IPS-18c (cell line): ENCODE results near the gene SGSM2.

Experiments used
- H3K4me3 ChIP-seq: 2 replicates; pipeline ENCODE4 v1.7.0; 2013; ENCODE audit warnings: low read depth, mild to moderate bottlenecking, low read length, moderate library complexity; ENCODE audit not compliant: insufficient read depth
- H3K9me3 ChIP-seq: one replicate; pipeline ENCODE4 v1.6.1; 2013; ENCODE audit warnings: mild to moderate bottlenecking, low read length, moderate library complexity; ENCODE audit not compliant: control insufficient read depth, insufficient read depth

Gene SGSM2

DNA sequence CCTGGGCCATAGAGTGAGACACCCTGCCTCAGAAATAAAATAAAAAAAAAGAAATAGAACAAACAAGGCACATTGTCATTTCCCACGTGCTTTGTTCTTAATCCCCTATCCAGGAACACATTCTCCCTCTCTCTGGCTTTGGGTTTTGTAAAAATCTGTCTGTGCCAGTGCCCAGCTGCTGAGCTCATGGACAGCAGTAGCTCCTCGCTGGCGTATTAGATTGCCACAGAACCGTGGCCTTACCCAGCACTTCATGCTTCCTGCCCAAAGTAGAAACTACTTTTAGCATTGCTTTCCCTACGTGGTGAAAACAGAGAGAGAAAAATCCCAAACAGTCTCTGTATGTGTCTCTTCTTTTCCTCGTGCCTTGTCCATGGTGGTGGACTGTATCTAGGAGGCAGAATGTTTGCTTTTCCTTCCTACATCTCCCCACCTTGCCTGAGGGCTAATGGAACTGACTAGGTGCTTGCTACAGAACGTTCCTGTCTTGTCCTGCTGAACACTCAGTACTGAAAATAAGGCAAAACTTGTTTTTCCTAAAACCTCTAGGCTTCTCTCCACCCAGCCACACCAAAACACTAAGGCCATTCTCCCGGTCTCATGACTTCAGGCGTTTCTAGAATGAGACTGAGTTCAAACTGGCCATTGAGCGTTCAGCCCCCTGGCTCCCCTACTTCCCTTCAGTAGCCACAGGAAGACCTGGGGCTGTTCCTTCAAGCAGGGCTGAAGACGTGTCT lies 37.4 kb downstream of the SGSM2 start:
- Histone ChIP-seq H3K9me3 (no peaks in the 10 kb centered on the region), H3K4me3 (no peak overlapping the region)

DNA sequence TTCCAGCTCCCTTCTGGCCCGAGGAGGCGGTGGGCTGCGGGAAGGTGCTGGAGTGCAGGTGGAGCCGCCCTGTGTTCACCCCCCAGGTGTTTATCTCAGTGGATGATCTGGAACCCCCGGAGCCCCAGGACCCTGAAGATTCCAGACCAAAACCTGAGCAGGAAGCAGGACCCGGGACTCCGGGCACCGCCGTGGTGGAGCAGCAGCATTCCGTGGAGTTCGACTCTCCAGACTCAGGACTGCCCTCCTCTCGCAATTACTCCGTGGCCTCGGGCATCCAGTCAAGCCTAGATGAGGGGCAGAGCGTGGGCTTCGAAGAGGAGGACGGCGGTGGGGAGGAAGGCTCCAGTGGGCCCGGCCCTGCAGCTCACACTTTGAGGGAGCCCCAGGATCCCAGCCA lies 38.1 kb downstream of the SGSM2 start:
- Histone ChIP-seq H3K9me3 (no peaks in the 10 kb centered on the region), H3K4me3 (no peak overlapping the region; the same call in 1 of the 2 replicates)

DNA sequence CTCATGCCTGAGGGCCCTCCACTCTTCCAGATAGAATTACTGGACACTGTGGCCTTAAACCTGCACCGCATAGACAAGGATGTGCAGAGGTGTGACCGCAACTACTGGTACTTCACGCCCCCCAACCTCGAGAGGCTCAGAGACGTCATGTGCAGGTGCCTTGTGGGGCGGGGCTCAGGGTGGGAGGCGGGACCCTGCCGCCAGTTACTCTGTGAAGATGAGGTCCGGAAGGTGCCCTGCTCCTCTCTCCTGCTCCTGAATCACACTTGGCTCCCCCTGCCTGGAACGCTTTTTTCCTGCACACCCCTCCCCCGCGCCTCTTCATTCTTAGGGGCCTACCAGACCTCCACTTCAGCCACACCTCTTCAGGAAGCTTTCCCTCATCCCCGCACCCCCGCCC lies 38.8 kb downstream of the SGSM2 start:
- no peak overlapping the region for H3K4me3 ChIP-seq
- no peaks in the 10 kb centered on the region for H3K9me3 ChIP-seq

DNA sequence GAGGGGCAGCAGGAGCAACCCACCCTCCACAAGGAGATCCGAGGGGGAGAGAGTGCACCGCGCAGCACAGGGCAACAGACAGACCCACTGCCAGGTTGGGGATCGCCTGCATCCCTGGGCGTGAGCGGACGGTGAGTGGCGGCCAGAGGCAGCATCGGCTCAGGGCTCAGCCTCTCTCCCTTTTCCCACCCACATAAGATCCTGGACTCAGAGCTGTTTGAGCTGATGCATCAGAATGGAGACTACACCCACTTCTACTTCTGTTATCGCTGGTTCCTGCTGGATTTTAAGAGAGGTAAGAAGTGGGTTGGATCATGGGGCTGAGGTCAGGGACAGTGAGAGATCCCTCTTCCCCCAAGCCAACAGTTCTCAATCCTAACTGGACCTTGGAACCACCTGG lies 40.4 kb downstream of the SGSM2 start:
- no peak overlapping the region for H3K4me3 ChIP-seq

DNA sequence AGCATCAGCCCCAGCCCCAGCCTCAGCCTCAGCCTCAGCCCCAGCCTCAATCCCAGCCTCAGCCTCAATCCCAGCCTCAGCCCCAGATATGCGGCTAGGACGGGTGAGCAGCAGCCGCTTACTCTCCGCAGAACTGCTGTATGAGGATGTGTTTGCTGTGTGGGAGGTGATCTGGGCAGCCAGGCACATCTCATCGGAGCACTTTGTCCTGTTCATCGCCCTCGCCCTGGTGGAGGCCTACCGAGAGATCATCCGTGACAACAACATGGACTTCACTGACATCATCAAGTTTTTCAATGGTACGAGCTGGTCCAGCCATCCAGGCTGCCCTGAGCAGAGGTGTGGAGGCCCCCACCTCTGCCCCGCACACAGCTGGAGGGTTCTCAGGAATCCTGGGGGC lies 41.6 kb downstream of the SGSM2 start:
- Histone ChIP-seq H3K4me3 (no peak overlapping the region), H3K9me3 (no peaks in the 10 kb centered on the region)

More for the DNA sequence above, 40.4 kb downstream of the SGSM2 start:
- no peaks in the 10 kb centered on the region for H3K9me3 ChIP-seq

DNA sequence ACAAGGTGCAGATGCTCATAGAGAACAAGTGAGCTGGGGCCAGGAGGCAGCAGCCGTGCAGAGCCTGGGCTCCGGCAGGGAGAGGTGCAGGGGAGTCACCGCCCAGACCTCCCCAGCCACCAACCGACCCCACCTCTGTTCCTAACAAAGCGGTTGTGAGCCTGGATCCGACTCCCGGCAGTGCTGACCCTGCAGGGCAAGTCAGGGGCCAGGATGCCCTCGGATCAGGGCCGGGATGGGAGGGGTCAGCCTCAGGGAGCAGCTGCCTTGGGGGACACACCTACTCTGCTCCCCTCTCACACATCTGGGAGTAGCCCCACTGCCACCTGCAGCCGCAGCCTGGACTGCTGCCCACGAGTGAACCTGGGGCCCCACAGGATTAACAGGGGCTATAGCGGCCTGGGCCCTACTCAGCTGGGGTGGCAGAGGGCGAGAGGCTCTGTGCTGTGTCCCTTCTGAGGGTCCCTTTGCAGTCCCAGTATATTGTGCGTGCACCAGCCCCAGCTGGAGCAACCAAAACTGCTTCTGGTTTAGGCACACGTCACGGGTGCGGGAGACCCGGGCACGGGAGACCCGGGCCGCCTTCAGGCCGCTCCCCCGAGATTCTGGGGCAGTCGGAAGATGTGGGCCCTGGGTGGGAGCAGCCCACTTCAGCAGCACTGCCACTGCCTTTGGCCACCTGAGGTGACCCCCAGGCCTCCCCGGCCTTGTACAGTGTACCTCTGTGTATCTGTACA lies 42.4 kb downstream of the SGSM2 start:
- no peaks in the 10 kb centered on the region for H3K9me3 ChIP-seq
- no peak overlapping the region for H3K4me3 ChIP-seq

DNA sequence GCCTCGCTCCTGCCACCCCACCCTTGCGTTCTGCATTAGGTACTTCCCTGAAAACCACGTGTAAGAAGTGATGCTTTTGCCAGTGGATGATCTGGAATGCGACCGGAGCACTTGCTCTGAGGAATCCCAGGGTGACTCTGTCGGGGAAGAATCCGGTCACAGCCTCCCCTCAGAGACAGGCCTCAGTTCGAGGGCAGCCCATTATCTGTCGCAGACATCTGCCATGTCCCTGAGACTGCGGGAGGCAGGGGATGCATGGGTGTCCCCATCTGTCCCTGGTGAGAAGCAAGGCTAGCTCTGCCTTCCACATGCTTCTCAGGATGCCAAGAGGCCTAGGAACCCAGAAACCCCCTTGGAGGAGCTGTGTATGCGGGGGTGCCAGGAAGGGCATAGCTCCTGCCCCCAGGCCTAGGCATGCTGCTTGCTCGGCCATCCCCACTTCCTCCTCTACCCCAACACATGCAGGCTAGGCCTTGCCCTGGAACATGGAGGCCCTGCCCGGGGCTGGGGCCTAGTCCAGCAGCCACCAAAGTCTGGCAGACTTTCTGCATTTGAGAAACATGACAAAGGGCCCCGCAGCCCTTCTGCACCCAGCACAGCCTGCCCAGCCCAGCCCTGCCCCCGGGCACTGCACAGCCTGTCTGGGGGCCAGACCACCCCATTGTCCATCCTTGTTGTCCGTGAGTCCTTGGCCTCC lies 43.1 kb downstream of the SGSM2 start:
- H3K9me3 ChIP-seq, result no peaks in the 10 kb centered on the region
- no peak overlapping the region for H3K4me3 ChIP-seq

DNA sequence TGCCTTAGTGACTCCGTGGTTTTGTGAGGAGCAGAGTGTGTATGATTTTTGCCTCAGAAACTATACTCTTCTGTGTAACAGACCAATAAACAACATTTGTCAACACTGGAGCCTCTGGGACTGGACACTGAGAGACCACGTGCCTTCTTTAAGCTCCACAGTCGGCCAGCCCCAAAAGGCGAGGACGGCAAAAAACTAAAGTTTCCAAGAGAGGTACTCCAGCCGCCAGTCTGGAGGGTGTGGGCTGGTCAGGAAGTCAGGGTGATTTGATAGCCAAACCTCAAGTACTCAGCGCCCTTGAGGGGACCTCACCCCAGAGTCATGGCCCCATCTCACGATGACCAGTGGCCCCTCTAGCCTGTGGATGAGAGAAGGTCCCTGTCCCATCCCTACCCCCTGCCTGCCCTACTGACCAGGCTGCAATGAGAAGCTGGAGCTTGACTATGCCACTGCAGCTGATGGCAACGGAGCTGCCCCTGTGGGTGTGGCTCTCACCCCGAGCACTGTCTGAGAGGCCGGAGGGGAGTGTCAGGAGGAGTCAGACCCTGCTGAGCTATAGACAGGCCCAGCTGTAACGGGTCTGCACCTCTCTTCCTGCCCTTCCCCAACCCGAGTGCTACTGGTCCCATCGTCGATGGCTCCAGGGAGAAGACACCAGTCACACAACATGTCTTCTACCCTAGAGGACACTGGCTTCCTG lies 43.8 kb downstream of the SGSM2 start:
- no peaks in the 10 kb centered on the region for H3K9me3 ChIP-seq
- H3K4me3 ChIP-seq, result no peak overlapping the region

DNA sequence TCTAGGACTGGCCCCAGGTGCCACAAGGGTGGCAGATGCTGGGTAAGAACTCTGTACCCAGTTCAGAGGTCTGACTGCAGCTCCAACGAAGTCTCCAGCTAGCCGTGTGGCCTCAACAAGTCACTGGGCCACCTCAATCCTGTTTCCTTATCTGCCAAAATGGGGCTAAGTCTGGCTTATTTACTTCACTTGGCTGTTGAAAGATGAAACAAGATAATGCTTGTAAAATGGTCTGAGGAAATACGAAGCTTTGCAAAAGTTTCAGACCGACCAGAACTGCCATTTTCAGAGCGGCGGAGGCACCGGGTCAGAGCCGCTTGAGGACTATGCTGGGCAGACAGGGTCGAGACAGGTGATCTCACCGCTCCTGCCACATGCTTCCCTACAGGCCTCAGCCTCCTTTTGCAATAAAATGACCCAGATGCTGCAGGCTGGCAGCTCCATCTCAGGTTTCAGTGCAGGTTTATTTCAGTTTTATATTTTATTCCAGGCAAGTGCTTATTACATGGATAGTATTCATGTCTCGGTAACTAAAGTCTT lies 46.4 kb downstream of the SGSM2 start:
- no peaks in the 10 kb centered on the region for H3K9me3 ChIP-seq
- H3K4me3 ChIP-seq, result no peak overlapping the region

DNA sequence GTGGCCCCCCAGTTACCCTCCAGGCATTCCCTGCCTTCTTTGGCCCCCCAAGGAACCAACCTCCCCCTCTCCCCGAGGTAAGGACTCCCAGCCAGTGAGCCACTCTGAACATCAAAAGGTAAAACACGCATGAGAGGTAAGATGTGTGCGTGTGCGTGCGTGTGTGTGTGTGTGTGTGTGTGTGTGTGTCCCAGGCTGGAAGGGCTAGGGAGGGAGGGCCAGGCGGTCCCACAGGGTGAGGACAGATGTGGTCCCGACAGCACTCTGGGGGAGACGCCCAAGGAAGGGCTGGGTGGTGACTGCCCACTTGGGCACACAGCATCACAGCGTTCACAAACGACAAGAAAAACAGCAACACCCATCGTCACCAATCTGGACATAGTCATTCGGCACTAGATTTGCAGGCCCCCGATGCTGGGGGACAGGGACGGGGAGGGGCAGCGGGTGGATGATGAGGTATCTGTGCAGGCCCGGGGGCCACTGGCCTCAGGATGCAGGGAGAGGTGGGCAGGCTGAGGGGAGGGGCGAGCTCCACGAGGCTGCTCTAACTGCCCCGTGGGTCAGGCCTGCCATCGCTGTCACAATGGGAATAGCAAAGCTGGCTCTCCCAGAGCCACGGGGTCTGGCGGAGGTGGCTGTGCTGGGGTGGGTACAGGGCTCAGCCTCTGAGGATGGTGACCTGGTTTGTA lies 47.3 kb downstream of the SGSM2 start:
- H3K9me3 ChIP-seq, result no peaks in the 10 kb centered on the region
- no peak overlapping the region for H3K4me3 ChIP-seq

DNA sequence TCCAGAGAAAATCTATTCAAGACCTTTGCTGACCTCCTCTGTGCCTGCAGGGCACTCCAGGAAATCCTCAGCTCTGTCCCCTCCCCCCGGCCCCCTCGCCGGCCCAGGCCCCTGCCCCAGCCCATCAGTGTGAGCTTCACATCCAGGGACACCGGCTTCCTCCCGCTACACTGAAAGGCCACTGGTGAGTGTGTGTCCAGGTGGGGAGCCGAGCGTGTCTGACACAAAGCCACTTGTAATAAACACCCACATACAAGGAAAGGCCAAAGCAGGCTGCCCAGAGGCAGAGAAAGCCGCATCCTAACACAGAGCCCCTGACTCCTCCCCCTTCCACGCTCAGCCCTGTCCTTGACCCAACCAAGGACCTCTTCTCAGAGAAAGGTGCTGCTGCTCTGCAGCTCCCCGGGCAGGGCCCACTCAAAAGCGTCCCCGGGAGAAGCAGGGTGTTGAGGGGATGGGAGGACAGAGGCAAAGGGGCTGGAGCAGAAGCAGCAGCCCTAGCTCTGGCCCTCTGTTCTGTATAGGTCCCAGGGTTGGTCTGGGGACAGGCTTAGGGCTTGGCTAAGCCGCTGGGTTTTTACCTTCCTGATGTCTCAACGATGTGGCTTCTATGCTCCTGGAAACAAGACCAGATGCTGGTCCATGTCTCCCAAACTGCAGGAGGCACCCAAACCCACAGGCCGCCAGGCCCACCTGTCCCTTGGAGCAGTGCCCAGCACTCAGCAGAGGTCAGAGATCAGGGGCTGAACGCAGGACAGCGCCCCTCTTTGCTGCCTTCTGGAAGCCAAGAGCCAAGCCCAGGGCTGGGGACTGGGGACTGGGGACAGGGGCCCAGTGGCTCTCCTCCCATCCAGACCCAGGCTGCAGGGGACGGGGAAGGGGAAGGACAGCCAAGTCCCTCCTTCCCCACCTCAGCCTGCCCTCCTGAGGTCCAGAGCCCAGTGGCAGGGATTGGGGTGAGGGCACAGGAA lies 48.2 kb downstream of the SGSM2 start:
- Histone ChIP-seq H3K9me3 (no peaks in the 10 kb centered on the region), H3K4me3 (no peak overlapping the region)

DNA sequence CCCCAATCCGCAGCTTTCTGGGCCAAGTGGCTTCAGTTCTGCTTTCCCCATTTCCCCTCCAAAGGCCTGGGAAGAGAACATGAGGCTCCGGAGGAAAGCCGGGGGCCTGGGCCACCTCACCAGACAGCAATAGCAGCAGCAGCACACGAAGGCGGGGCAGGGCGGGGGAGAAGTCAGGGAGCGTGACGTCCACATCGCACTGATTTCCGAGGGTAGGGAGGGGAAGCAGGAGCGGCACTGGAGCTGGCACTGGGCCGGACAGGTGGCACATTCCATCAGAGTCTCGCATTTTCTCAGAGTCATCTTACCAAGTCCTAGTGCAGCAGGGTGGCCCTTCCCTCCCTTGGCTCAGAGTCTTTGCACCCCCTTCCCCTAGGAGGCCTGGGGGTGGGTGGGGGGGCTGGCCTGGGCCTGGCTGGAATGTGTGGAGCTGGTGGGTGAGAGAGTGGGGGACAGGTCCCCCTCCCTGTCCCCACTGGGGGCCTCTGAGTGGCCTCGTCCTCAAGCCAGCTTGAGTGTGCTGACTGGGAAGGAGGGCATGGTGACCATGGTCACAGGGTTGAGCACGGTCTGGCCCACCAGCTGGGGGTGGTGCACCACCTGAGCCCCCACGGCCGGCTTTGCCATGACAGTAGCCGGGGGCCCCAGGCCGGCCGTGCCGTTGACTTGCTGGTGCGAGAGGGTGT lies 49.2 kb downstream of the SGSM2 start:
- Histone ChIP-seq H3K4me3 (no peak overlapping the region), H3K9me3 (no peaks in the 10 kb centered on the region)

DNA sequence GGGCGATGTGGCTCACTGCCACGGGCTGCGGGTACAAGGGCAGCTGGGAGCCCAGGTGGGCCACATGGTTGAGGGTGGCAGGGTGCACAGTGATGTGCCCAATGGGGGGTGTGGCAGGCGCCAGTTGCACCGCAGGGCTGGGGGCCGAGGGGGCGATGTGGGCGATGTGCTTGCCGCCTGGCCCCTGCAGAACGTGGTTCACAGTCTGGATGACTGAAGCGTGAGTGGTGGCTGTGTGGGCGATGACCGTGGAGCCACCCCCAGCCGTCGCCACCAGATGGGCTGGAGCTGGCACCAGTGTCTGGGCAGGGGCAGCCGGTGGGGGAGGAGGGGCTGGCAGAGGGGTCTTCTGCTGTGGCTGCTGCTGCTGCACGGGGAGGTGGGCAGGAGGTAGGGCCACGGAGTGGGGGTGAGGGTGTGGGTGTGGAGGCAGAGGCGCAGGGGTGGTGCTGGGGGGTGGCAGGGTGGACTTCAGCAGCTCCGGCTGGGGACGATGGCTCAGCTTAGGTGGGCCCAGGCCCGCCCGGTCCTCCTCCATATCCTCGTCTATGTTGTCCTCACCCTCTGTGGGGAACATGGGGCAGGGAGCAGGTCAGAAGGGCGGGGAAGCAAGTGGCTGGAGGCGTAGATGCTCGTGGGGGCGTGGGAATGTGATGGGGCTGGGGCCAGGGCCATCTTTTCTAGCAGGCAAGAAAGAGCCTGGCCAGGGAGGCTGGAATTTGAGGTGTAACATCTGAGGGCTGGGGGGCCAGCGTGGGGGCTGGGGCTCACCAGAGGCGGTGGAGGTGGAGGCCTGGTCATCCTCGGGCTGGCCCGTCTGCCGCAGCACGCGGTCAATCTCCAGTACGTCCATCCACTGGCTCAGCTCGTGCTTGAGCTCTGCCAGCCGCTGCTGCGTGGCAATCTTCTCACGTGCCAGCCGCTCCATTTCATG lies 50.1 kb downstream of the SGSM2 start:
- H3K4me3 ChIP-seq, result no peak overlapping the region
- H3K9me3 ChIP-seq, result no peaks in the 10 kb centered on the region

DNA sequence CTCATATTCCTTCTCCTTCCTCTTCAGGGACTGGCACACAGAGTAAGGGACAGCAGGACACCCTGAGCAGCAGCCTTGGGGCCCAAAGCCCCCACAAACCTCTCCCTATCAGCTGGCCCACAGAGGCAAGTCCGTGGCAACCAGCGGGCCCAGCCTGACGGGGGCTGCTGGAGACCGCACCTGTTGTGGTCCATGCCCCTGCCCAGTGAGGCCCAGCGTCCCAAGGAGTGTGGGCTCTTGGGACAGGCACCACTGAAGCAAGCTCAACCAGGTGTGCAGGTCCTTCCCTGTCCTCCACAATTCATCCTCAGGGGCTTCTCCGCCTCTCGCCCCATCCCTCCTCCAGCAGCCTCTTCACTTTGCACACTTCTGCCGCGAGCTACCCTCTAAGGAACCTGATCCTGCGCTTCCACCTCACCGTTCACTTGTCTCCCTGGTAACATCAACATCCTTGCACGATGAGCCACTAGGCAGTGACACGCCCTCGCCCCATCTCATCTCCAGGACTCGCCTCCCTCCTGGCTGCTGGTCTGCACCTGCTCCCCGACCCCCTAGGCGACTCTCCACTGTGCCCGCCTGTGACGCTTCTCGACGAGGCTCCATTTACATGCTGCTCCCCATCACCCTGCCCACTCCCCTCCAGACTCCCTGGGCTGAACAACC lies 50.9 kb downstream of the SGSM2 start:
- H3K4me3 ChIP-seq, result no peak overlapping the region

More for the DNA sequence above, 50.9 kb downstream of the SGSM2 start:
- H3K9me3 ChIP-seq, result no peaks in the 10 kb centered on the region
